Raji (cell line): ENCODE results near the gene UXS1.

Experiments
- POLR2A ChIP-seq: IDR thresholded peaks from 2 replicates; pipeline ENCODE4 v1.6.1; 2011; ENCODE audit warnings: low read depth, low read length, control low read depth; ENCODE audit not compliant: insufficient read depth

UXS1 gene

GRCh38 chr2:106191511-106192016, 2.5 kb downstream of the UXS1 start:
- TF ChIP-seq POLR2A, result no peak

- TF ChIP-seq POLR2A, result no peak
These were observed 4.2 kb downstream of the UXS1 start for GRCh38 chr2:106189764-106190468.

- no peak for TF ChIP-seq POLR2A
These were observed 4.8 kb downstream of the UXS1 start for GRCh38 chr2:106189325-106189724.

GRCh38 chr2:106187273-106187891, 6.7 kb downstream of the UXS1 start:
- TF ChIP-seq POLR2A, result no peak

GRCh38 chr2:106185475-106186184, 8.5 kb downstream of the UXS1 start:
- no peak for TF ChIP-seq POLR2A

- TF ChIP-seq POLR2A, result no peak
These were observed 9.2 kb downstream of the UXS1 start for GRCh38 chr2:106184857-106185256.

- TF ChIP-seq POLR2A, result no peak
These were observed 9.7 kb downstream of the UXS1 start for GRCh38 chr2:106184394-106184793.

GRCh38 chr2:106183101-106183696, 10.9 kb downstream of the UXS1 start:
- TF ChIP-seq POLR2A, result no peak

GRCh38 chr2:106181064-106181463, 13.0 kb downstream of the UXS1 start:
- TF ChIP-seq POLR2A, result no peak

GRCh38 chr2:106180602-106181001, 13.5 kb downstream of the UXS1 start:
- TF ChIP-seq POLR2A, result no peak

- TF ChIP-seq POLR2A, result no peak
These were observed 15.4 kb downstream of the UXS1 start for GRCh38 chr2:106178716-106179115.

- no peak for TF ChIP-seq POLR2A
These were observed 16.5 kb downstream of the UXS1 start for GRCh38 chr2:106177581-106177980.

GRCh38 chr2:106176446-106177099, 17.5 kb downstream of the UXS1 start:
- TF ChIP-seq POLR2A, result no peak

GRCh38 chr2:106175086-106175850, 18.8 kb downstream of the UXS1 start:
- TF ChIP-seq POLR2A, result no peak

GRCh38 chr2:106174056-106174455, 20.0 kb downstream of the UXS1 start:
- no peak for TF ChIP-seq POLR2A

- TF ChIP-seq POLR2A, result no peak
These were observed 21.5 kb downstream of the UXS1 start for GRCh38 chr2:106172649-106173048.
